T-helper 1 cell treated with Interleukin-12 subunit alpha and Interleukin-12 subunit beta and Interleukin-4 antibody, amounts not matched to agents 30 μg/mL and 1 μg/mL, for 36 hours (primary cell): ENCODE measurements around the gene ZMYM4.
"Not testable (repeated sequence)": the region's sequence is repeated elsewhere in the genome, so short reads cannot be mapped to it uniquely, and the experiment has no call there.

ENCODE experiments used
- H3K27ac Mint-ChIP-seq: one replicate; pipeline ENCODE4 v1.8.0; 2021; ENCODE audit warnings: mild to moderate bottlenecking, mixed read lengths
- H3K27me3 Mint-ChIP-seq: one replicate; pipeline ENCODE4 v1.8.0; 2021; ENCODE audit warnings: low read depth, mixed read lengths
- H3K36me3 Mint-ChIP-seq: one replicate; pipeline ENCODE4 v1.8.0; 2021; ENCODE audit warnings: low read depth, mixed read lengths
- H3K4me1 Mint-ChIP-seq: one replicate; pipeline ENCODE4 v1.8.0; 2021; ENCODE audit warnings: low read depth, mixed read lengths
- H3K4me3 Mint-ChIP-seq: one replicate; pipeline ENCODE4 v1.8.0; 2021; ENCODE audit warnings: mild to moderate bottlenecking, moderate library complexity, mixed read lengths
- H3K9me3 Mint-ChIP-seq: one replicate; pipeline ENCODE4 v1.8.0; 2021; ENCODE audit warnings: mixed read lengths

The ZMYM4 gene

DNA sequence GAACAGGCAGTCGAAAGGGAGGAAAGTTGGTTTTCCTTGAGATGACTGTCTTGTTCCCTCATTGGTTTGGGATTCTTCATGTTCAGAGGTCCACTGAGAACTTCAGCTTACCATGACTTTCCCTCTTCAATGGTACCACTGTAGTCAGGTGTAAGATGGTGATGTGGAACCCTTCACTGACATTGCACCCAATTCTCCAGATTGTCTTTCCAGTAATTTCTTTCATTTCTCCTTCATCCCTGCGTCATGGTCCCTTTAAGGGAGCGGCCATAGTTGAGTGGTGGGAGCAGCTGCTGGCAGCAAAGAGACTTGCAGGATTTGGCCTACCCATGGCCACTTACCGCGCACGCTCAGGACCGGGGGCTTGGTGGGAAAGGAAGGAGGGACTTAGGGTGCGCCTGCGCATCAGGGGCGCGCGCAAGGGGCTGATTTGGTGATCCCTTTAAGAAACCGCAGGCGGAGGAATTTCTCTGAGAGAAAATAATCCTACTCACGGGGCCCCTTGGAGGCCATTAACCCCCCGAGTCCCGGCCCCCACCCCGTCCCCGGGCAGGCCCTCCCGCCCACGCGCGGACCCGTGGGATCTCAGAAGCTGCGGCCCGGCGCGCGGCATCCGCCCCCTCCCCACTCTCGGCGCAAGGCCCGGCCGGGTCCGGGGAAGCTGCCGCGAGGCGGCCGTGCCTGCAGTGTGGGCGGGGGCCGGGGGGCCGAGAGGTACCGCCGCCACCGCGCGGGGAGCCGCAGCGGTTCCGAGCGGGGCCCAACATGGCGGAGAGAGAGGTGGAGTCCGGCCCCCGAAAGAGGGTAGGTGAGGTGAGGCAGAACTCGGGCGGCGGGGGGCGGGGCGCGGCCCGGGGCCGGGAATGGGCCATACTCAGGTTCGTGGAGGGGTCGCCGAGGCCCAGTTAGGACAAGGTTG, at the start of gene ZMYM4:
Gene ZMYM4, plus strand, starts transcription at position 428 of the 919 bp plus-strand sequence. Its CDS starts 338 bp downstream, at position 766.
- Mint-ChIP-seq H3K27ac (peak within 1 kb of the TSS; percentile 83), H3K9me3 (no peaks in the 10 kb centered on the region), H3K4me3 (peak within 1 kb of the TSS; percentile 85), H3K27me3 (peaks cover 11% of the 10 kb centered on the region), H3K4me1 (peaks cover 37% of the 10 kb centered on the region), H3K36me3 (peaks cover under 1% of the 10 kb centered on the region)

DNA sequence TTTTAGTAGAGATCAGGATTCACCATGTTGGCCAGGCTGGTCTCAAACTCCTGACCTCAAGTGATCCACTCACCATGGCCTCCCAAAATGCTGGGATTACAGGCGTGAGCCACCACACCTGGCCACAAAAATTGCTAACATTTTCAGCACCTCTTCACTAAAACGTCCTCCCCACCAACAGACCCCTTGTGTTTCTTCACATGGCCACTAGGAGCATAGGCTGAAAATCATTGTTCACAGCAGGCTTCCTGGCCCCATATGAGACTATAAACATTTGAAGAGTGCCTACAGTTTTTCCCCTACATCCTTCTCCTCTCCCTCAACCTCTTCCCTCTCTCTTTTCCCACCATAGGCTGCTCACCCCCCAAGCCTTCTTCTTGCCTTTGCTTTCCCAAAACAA, 47.5 kb upstream of the ZMYM4 start:
- H3K4me3 Mint-ChIP-seq = no peak overlapping the region
- no peaks in the 10 kb centered on the region for H3K9me3 Mint-ChIP-seq
- H3K4me1 Mint-ChIP-seq = no peaks in the 10 kb centered on the region
- H3K27me3 Mint-ChIP-seq = no peaks in the 10 kb centered on the region
- H3K36me3 Mint-ChIP-seq = no peaks in the 10 kb centered on the region
- no peak overlapping the region for H3K27ac Mint-ChIP-seq

DNA sequence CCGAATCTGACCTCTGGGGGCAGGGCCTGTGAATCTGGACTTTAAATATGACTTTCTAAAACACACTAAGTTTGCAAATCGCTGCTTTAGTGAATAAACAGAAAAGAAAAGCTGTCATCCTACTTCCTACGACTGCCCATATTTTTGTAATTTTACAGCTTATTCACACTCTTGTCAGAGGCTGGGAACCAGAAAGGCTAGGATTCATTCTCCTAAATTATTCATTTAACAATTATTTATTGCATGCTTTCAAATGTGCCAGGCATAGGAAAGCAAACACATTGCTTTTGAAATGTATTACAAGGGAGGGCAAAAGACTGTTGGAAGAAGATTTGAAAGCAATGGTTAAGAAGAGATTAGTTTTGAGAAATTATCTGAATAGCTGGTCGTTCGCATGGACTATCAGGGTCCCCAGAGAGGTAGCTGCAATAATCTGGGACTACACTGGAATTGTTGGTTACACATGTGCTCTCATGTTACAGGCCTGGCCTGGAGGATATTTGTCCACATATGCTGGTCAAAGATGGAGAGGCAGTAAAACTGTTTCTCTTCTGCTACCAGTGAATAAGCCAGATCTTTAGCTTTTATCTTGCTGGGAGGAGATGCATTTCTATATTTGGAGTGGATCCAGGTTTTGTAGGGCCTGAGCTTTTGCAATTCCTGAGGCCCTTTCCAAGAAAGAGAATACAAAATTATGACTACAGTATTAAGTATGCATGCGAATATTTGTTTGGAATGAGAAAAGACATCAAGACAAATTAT, 46.0 kb upstream of the ZMYM4 start:
- no peak overlapping the region for H3K4me3 Mint-ChIP-seq

DNA sequence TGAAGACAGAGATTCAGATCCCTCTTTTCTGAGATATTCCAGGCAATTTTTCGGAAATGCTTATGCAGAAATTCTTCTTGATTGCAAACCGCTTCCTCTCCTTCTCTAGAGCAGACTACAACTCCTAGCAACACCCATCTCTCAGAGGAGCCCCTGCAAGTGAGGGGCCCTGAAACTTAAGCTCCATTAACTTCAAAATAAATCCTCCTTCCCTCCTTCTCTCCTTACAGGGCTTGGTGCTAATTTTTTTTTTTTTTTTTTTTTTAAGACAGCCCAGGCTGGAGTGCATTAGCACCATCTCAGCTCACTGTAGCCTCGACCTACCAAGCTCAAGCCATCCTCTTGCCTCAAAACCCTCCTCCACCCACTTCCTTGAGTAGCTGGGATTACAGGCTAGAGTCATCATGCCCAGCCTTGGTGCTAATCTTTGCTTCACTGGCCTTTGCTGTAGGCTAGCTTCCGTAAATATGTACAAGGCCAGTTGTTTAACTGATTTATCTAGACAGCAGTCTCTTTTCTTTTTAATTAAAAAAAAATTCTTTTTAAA, 45.4 kb upstream of the ZMYM4 start:
- Mint-ChIP-seq H3K27ac (no peak overlapping the region), H3K4me3 (no peak overlapping the region), H3K27me3 (no peaks in the 10 kb centered on the region), H3K36me3 (no peaks in the 10 kb centered on the region), H3K4me1 (no peaks in the 10 kb centered on the region), H3K9me3 (no peaks in the 10 kb centered on the region)

More for the DNA sequence above, 46.0 kb upstream of the ZMYM4 start:
- Mint-ChIP-seq H3K27ac (no peak overlapping the region), H3K27me3 (no peaks in the 10 kb centered on the region), H3K36me3 (no peaks in the 10 kb centered on the region), H3K4me1 (no peaks in the 10 kb centered on the region), H3K9me3 (no peaks in the 10 kb centered on the region)

DNA sequence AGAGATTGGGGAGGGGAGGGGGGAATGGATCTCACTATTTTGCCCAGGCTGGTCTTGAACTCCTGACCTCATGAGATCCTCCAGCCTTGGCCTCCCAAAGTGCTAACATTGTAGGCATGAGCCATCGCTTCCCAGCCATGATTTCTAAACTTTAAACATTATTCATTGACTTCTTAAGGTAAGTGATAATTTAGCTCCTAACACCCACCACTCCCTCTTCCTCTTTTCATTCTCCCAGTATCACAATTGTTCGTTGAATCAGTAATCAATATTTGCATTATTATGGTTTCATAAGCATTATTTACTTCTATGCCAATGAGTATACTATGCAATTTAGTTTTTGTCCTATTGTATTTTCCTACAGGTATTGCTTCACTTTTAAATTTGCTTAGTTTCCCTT, 42.0 kb upstream of the ZMYM4 start:
- no peak overlapping the region for H3K4me3 Mint-ChIP-seq
- no peaks in the 10 kb centered on the region for H3K36me3 Mint-ChIP-seq
- no peak overlapping the region for H3K27ac Mint-ChIP-seq
- peaks cover 9% of the 10 kb centered on the region for H3K4me1 Mint-ChIP-seq
- no peaks in the 10 kb centered on the region for H3K27me3 Mint-ChIP-seq
- H3K9me3 Mint-ChIP-seq = no peaks in the 10 kb centered on the region

DNA sequence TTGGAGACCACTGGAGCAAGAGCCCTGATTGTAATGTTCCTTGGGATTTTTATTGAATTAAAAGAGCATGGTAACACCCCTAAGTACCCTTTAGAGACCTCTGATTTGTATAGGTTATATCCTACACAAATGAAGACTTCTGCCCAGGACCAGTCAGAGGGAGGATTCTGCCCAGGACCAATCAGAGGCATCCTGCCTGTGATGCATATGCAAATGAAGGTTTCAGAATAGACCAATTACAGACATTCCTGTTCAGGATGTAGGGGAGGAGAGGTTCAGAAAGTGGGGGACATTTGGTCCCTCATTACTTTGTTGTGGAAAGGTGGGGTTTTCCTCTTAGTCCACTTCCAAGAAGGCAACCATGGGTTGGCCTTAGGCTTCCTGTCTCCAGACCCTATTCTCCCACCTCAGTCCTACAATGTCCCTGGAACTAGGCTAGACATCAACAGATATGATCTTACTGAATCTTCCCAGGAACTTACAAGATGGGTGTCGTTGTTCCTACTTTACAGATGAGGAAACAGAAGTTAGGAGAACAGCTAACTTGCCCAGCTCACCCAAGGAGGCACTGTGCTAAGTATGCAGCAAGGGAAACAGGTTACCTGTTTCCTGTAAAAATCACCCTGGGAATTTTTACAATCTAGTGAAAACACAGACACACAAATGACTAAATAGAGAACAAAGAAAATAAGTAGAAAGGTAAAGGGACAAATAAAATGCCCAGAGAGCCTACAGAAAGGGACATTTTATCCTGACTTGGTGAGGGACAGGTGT, 38.7 kb upstream of the ZMYM4 start:
- H3K27me3 Mint-ChIP-seq = no peaks in the 10 kb centered on the region
- no peaks in the 10 kb centered on the region for H3K9me3 Mint-ChIP-seq
- H3K4me3 Mint-ChIP-seq = no peak overlapping the region
- H3K27ac Mint-ChIP-seq = no peak overlapping the region
- H3K4me1 Mint-ChIP-seq = peaks cover 9% of the 10 kb centered on the region
- no peaks in the 10 kb centered on the region for H3K36me3 Mint-ChIP-seq

DNA sequence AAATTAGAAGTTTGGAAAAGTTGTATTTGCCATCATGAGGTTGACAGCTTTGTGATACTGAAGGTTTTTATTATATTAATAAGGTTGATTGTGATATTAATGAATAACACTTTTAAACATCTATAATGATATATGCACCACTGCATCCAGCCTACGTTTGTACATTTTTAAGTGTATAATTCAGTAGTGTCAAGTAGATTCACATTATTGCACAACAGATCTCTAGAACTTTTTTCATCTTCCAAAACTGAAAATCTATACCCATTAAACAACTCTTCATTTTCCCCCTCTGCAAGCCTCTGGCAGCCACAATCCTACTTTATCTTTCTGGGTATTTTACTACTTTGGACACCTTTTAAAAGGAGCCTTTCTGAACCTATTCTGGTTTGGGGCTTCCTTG, 37.2 kb upstream of the ZMYM4 start:
- Mint-ChIP-seq H3K4me1 (peaks cover 9% of the 10 kb centered on the region), H3K4me3 (no peak overlapping the region), H3K27me3 (no peaks in the 10 kb centered on the region), H3K27ac (no peak overlapping the region), H3K36me3 (no peaks in the 10 kb centered on the region), H3K9me3 (no peaks in the 10 kb centered on the region)

DNA sequence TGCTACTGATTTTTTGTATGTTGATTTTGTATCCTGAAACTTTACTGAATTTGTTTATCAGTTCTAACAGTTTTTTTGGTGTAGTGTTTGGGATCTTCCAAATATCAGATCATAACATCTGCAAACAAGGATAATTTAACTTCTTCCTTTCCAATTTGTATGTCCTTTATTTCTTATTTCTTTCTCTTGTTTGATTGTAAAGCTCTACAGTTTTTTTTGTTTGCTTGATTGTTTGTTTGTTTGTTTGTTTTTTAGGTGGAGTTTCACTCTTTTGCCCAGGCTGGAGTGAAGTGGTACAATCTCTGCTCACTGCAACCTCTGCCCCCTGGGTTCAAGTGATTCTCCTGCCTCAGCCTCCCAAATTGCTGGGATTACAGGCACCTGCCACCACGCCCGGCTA, 31.7 kb upstream of the ZMYM4 start:
- H3K9me3 Mint-ChIP-seq, H3K36me3 Mint-ChIP-seq, H3K27me3 Mint-ChIP-seq, H3K4me1 Mint-ChIP-seq, H3K4me3 Mint-ChIP-seq, H3K27ac Mint-ChIP-seq: not testable (repeated sequence)

DNA sequence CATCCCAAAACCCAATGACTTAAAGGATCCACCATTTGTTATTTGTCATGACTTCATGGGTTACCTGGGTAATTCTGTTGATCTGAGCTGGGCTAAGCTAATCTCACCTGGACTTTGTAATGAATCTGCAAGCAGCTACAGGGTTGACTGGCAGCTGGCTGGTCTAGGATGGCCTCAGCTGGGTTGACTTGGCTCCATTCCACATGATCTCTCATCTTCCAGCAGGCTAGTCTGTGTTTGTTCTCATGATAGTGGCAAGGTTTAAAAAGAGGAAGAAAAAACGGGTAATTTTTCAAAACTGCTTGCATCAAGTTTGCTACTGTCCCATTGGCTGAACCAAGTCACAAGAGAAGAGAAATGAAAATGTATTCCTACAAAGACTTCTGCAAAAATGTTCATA, 24.8 kb upstream of the ZMYM4 start:
- Mint-ChIP-seq H3K9me3 (no peaks in the 10 kb centered on the region), H3K27ac (no peak overlapping the region), H3K36me3 (no peaks in the 10 kb centered on the region), H3K4me1 (no peaks in the 10 kb centered on the region), H3K4me3 (no peak overlapping the region), H3K27me3 (peaks cover 8% of the 10 kb centered on the region)

DNA sequence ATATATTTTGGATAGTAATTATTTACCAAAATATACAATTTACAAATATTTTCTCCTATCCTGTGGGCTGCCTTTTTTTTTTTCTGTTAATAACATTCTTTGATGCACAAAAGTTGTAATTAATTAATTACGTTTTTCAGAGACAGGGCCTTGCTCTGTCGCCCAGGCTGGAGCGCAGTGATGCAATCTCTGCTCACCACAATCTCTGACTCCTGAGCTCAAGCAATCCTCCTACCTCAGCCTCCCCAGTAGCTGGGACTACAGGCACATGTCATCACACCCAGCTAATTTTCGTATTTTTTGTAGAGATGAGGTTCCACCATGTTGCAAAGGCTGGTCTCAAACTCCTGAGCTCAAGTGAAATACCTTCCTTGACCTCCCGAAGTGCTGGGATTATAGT, 21.3 kb upstream of the ZMYM4 start:
- Mint-ChIP-seq H3K4me3 (no peak overlapping the region), H3K4me1 (no peaks in the 10 kb centered on the region), H3K9me3 (no peaks in the 10 kb centered on the region), H3K27me3 (peaks cover 19% of the 10 kb centered on the region), H3K27ac (no peak overlapping the region), H3K36me3 (no peaks in the 10 kb centered on the region)

DNA sequence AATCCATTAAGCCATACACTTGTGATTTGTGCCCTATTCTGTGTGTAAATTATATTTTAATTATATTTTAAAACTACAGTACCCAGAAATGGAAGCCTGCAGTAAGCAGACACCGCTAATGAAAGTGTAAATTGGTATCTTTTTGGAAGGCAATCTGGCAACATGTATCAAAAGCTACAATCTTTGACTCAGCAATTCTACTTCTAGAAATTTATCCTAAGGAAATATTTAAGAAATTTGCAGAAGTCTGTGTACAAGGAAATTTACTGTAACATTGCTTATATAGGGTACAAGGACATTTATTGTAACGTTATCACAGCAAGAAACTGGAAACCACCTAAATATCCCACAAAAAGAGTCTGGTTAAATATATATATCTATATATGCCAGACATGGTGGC, 14.6 kb upstream of the ZMYM4 start:
- no peaks in the 10 kb centered on the region for H3K36me3 Mint-ChIP-seq
- no peak overlapping the region for H3K27ac Mint-ChIP-seq
- H3K4me3 Mint-ChIP-seq = no peak overlapping the region
- no peaks in the 10 kb centered on the region for H3K9me3 Mint-ChIP-seq
- H3K4me1 Mint-ChIP-seq = no peaks in the 10 kb centered on the region
- H3K27me3 Mint-ChIP-seq = peaks cover 10% of the 10 kb centered on the region

DNA sequence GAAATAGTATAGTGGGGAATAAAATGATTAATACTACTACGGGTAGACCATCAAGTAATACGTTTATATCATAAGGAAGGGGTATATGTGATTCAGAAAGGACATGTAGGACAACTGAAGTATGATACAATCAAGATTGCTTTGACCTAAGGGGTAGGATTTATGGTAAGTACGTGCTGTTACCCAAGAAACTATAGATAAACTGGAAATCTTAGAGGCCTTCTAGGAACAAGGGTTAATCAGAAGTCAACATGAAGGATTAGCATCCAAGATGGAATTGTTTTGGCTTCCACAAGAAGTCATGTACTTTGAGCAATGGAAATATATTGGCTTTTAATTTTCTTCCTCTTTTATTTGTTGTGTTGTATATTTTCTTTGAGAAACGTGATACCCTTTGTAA, 13.2 kb upstream of the ZMYM4 start:
- Mint-ChIP-seq H3K36me3 (no peaks in the 10 kb centered on the region), H3K4me1 (no peaks in the 10 kb centered on the region), H3K27me3 (peaks cover 13% of the 10 kb centered on the region), H3K27ac (no peak overlapping the region), H3K9me3 (no peaks in the 10 kb centered on the region), H3K4me3 (no peak overlapping the region)

DNA sequence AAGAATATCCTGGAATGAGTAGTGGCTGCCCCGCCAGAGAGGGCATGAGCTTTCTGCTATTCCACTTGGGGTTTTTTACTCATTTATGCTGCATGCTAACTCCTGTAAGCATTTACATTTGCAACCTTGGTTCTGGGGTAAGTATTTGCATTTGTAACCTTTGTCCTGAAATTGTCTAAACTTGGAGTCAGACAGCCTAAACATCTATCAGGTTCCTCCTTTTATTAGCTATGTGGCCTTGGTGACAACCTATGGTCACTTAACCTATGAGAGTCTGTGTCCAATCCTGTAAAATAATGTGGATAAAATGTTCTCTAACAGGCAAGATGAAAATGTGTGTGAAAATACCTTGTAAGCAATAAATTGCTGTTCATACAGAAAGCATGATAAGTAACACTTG, 8.9 kb upstream of the ZMYM4 start:
- Mint-ChIP-seq H3K4me1 (peaks cover 2% of the 10 kb centered on the region), H3K27ac (no peak overlapping the region), H3K9me3 (no peaks in the 10 kb centered on the region), H3K4me3 (no peak overlapping the region), H3K36me3 (no peaks in the 10 kb centered on the region), H3K27me3 (peaks cover 15% of the 10 kb centered on the region)

DNA sequence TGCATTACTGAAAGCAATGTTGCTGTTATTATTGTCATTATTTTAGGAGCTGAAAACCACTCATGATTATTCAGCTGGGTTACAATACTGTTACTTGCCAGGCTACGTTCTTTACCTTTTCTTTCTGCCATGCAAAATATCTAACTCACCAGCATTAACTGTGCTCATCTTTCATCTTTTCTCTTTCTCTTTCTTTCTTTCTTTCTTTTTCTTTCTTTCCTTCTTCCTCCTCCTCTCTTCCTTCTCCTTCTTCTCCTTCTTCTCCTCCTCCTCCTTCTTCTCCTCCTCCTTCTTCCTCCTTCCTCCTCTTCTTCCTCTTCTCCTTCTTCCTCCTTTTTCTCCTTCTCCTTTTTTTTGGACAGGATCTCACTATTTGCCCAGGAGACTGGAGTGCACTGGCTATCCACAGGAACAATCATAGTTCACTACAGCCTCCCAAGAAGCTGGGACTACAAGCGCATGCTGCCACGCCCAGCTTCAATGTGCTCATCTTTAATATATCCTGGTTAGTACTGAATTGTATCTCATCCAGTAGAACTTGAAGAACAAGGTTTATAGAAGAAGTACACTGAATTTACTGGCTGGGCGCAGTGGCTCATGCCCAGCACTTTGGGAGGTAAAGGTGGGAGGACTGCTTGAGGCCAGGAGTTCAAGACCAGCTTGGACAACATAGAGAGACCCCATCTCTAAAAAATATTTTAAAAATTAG, 6.9 kb upstream of the ZMYM4 start:
- Mint-ChIP-seq H3K4me1 (peaks cover 12% of the 10 kb centered on the region), H3K9me3 (no peaks in the 10 kb centered on the region), H3K27ac (no peak overlapping the region), H3K27me3 (peaks cover 19% of the 10 kb centered on the region), H3K4me3 (no peak overlapping the region), H3K36me3 (no peaks in the 10 kb centered on the region)
